ENCODE results near the gene FMN1. TPM values are rescaled to one million over a fixed set of nuclear protein-coding genes. Genes with fewer than 3 reads are reported as not detected.
A peak's percentile ranks its signal among the peaks of the same experiment; 100 is the strongest.

The FMN1 gene
- total RNA-seq, 1 donor from 2014 or later, result 7.8 TPM

GRCh38 chr15:33119865-33120264, 74.6 kb downstream of the FMN1 start:
- no peak for DNase-seq (ENCODE audit: low read depth)

- no peak for DNase-seq (ENCODE audit: low read depth)
Measured at GRCh38 chr15:33119273-33119672, 75.2 kb downstream of the FMN1 start.

GRCh38 chr15:33116198-33116597, 78.3 kb downstream of the FMN1 start:
- no peak for DNase-seq (ENCODE audit: low read depth)

- DNase-seq (ENCODE audit: low read depth), result no peak
Measured at GRCh38 chr15:33115191-33115861, 79.2 kb downstream of the FMN1 start.

GRCh38 chr15:33114374-33114717, 80.2 kb downstream of the FMN1 start:
- DNase-seq (ENCODE audit: low read depth), result no peak

GRCh38 chr15:33113666-33114373, 80.7 kb downstream of the FMN1 start:
- peak; percentile 34 for DNase-seq (ENCODE audit: low read depth)

- no peak for DNase-seq (ENCODE audit: low read depth)
Measured at GRCh38 chr15:33112541-33113105, 81.9 kb downstream of the FMN1 start.

- DNase-seq (ENCODE audit: low read depth), result no peak
Measured at GRCh38 chr15:33111041-33111451, 83.5 kb downstream of the FMN1 start.

GRCh38 chr15:33109345-33109744, 85.2 kb downstream of the FMN1 start:
- no peak for DNase-seq (ENCODE audit: low read depth)

GRCh38 chr15:33108518-33108917, 86.0 kb downstream of the FMN1 start:
- no peak for DNase-seq (ENCODE audit: low read depth)

- no peak for DNase-seq (ENCODE audit: low read depth)
Measured at GRCh38 chr15:33107950-33108349, 86.6 kb downstream of the FMN1 start.

GRCh38 chr15:33104212-33104611, 90.3 kb downstream of the FMN1 start:
- peak; percentile 37 for DNase-seq (ENCODE audit: low read depth)

- DNase-seq (ENCODE audit: low read depth), result no peak
Measured at GRCh38 chr15:33101036-33101435, 93.5 kb downstream of the FMN1 start.

GRCh38 chr15:33100314-33100713, 94.2 kb downstream of the FMN1 start:
- no peak for DNase-seq (ENCODE audit: low read depth)

- DNase-seq (ENCODE audit: low read depth), result no peak
Measured at GRCh38 chr15:33099739-33100138, 94.8 kb downstream of the FMN1 start.

GRCh38 chr15:33099213-33099612, 95.3 kb downstream of the FMN1 start:
- DNase-seq (ENCODE audit: low read depth), result no peak

- DNase-seq (ENCODE audit: low read depth), result peak; percentile 85
Measured at GRCh38 chr15:33098094-33099058, 96.1 kb downstream of the FMN1 start.

GRCh38 chr15:33096134-33096533, 98.4 kb downstream of the FMN1 start:
- no peak for DNase-seq (ENCODE audit: low read depth)

GRCh38 chr15:33095641-33096040, 98.9 kb downstream of the FMN1 start:
- DNase-seq (ENCODE audit: low read depth), result no peak

- DNase-seq (ENCODE audit: low read depth), result no peak
Measured at GRCh38 chr15:33094336-33094735, 100.2 kb downstream of the FMN1 start.

GRCh38 chr15:33093222-33093621, 101.3 kb downstream of the FMN1 start:
- DNase-seq (ENCODE audit: low read depth), result no peak

Data from renal cortical epithelial cell (primary cell).